Mammary microvascular endothelial cell (primary cell): Measurements from ENCODE around the gene ENTPD3. TPM values are rescaled to one million over a fixed set of nuclear protein-coding genes. Genes with fewer than 3 reads are reported as not detected.

ENCODE experiments used
- total RNA-seq: library from RNA; depleted of rRNA; stranded (reverse); fragments of >200 nt; gene quantifications from 2 replicates; pipeline ENCODE4 v1.2.3, GENCODE V29; 2015

ENTPD3 gene, protein sequence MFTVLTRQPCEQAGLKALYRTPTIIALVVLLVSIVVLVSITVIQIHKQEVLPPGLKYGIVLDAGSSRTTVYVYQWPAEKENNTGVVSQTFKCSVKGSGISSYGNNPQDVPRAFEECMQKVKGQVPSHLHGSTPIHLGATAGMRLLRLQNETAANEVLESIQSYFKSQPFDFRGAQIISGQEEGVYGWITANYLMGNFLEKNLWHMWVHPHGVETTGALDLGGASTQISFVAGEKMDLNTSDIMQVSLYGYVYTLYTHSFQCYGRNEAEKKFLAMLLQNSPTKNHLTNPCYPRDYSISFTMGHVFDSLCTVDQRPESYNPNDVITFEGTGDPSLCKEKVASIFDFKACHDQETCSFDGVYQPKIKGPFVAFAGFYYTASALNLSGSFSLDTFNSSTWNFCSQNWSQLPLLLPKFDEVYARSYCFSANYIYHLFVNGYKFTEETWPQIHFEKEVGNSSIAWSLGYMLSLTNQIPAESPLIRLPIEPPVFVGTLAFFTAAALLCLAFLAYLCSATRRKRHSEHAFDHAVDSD
- not detected in 2 replicates for total RNA-seq

GRCh38 chr3:40387001-40387894 is at the start of gene ENTPD3:
Gene ENTPD3, plus strand, starts transcription at chr3:40387184. Its CDS starts 874 bp downstream, at chr3:40388058.

GRCh38 chr3:40456940-40457823 is 70.2 kb downstream of the ENTPD3 start, which contains the start of gene RPL14:
Gene RPL14, plus strand, starts transcription at chr3:40457339. Its CDS starts 133 bp downstream, at chr3:40457472.

GRCh38 chr3:40476478-40477470 is 89.8 kb downstream of the ENTPD3 start, which contains the start of gene ZNF619:
Gene ZNF619, plus strand, starts transcription at chr3:40477122. Its CDS starts 858 bp downstream, at chr3:40477980.

Other genes starting within 250 kb of the ENTPD3 start
- gene EIF1B, start 77.5 kb upstream of the ENTPD3 start, total RNA-seq: 21.9 and 22.5 TPM in 2 replicates
- 348 and 350 TPM in 2 replicates for gene RPL14, start 70.2 kb downstream of the ENTPD3 start, total RNA-seq
- gene ZNF619, start 89.9 kb downstream of the ENTPD3 start, total RNA-seq: 3.4 and 3.7 TPM in 2 replicates
- gene ZNF620, start 118.9 kb downstream of the ENTPD3 start, total RNA-seq: 4.6 and 5.1 TPM in 2 replicates
- 6.9 and 8.2 TPM in 2 replicates for gene ZNF621, start 137.8 kb downstream of the ENTPD3 start, total RNA-seq